Measurements from ENCODE around the gene FXYD7. TPM values are rescaled to one million over a fixed set of nuclear protein-coding genes. Genes with fewer than 3 reads are reported as not detected.

Gene FXYD7
- total RNA-seq, 1 experiment from 2014 or later, result 0.71 TPM

DNA sequence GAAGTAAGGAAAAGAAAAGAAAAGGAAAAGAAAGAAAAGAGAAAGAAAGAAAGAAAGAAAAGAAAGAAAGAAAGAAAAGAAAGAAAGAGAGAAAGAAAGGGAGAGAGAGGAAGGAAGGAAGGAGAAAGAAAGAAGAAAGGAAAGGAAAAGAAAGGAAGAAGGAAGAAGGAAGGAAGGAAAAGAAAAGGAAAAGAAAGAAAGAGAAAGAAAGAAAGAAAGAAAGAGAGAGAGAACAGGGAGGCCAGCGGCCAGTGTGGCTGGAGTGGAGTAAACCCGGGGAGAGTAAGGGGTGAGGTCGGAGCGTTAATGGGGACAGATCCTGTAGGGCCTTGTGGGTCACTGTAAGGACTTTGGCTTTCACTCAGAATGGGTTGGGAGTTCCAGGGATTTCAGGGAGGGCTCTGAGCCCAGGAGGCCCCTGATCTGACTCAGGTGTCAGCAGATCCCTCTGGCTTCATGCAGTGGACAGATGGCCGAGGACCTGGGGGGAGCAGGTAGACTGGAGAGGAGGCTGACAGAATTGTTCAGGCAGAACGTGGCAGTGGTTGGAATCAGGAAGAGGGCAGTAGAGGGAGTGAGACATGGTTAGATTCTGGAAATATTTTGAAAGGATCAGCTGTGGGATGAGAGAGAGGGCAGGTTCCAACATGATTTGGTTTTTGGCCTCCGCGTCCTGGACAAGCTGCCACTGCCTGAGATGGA is 47.2 kb upstream of the FXYD7 start:
- ChIA-PET RAD21 (ENCODE audit: low non-redundant PET in 1 of 2, low total read pairs in 2 of 2, uncharacterized antibody in 2 of 2, unreplicated experiment in 2 of 2) (no interaction called here), POLR2A (no interaction called here), CTCF (interaction anchor here (1.1 kb wide), 1 partner anchor 52 kb away, joined by 3 read pairs; no protein-coding TSS in a partner anchor)
- Histone ChIP-seq H3K9me2 (ENCODE audit: insufficient read depth) (no peaks in the 10 kb centered on the region), H3K9ac (ENCODE audit: low read length) (no peak overlapping the region), H3K36me3 (ENCODE audit: control insufficient read depth in 1 of 2, insufficient read depth in 2 of 2, low read length in 2 of 2) (no peaks in the 10 kb centered on the region), H3K4me2 (ENCODE audit: low read length) (no peak overlapping the region), H3K9me3 (ENCODE audit: control insufficient read depth in 1 of 2, insufficient read depth in 1 of 2, low read depth in 1 of 2, low read length in 2 of 2) (no peaks in the 10 kb centered on the region), H3K27ac (ENCODE audit: low read depth, low read length) (no peak overlapping the region), H4K20me1 (ENCODE audit: insufficient read depth) (no peaks in the 10 kb centered on the region), H3K4me1 (ENCODE audit: control insufficient read depth in 1 of 2, insufficient read depth in 2 of 2, low read length in 2 of 2) (peaks cover 0 to 3% of the 10 kb centered on the region in 2 experiments; a peak in 2 of 4 replicates), H3K27me3 (ENCODE audit: insufficient read depth, low read length) (no peaks in the 10 kb centered on the region), H3K79me2 (ENCODE audit: insufficient read depth, low read length) (no peaks in the 10 kb centered on the region), H2AFZ (ENCODE audit: low read depth, low read length, poor library complexity, severe bottlenecking) (no peak overlapping the region), H3K4me3 (replicated peaks in 1 of 2; ENCODE audit: low read depth in 1 of 2, low read length in 2 of 2) (no peak overlapping the region)
- ATAC-seq, result peak; percentile 49
- intact Hi-C loops (cut with micrococcal nuclease), result no loop called here
- BruUV-seq (replicated peaks), result no TSS peak
- TF ChIP-seq, protein P1, sequence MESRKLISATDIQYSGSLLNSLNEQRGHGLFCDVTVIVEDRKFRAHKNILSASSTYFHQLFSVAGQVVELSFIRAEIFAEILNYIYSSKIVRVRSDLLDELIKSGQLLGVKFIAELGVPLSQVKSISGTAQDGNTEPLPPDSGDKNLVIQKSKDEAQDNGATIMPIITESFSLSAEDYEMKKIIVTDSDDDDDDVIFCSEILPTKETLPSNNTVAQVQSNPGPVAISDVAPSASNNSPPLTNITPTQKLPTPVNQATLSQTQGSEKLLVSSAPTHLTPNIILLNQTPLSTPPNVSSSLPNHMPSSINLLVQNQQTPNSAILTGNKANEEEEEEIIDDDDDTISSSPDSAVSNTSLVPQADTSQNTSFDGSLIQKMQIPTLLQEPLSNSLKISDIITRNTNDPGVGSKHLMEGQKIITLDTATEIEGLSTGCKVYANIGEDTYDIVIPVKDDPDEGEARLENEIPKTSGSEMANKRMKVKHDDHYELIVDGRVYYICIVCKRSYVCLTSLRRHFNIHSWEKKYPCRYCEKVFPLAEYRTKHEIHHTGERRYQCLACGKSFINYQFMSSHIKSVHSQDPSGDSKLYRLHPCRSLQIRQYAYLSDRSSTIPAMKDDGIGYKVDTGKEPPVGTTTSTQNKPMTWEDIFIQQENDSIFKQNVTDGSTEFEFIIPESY (IDR thresholded peaks at IDR 0.05; ENCODE audit: extremely low read depth, insufficient replicate concordance, low read length), result no peak
- TF ChIP-seq SRF (IDR thresholded peaks at IDR 0.05; ENCODE audit: low read depth), result no peak
- no peak for TF ChIP-seq CTCF (IDR thresholded peaks at IDR 0.05 in 2 of 3, conservative IDR thresholded peaks at IDR 0.05 in 1 of 3; ENCODE audit: borderline replicate concordance in 1 of 3, insufficient read depth in 1 of 3, low read depth in 2 of 3, low read length in 2 of 3)
- no peak for TF ChIP-seq SP1 (IDR thresholded peaks at IDR 0.05; ENCODE audit: low read depth)
- no peak for TF ChIP-seq ELF1 (IDR thresholded peaks at IDR 0.05; ENCODE audit: borderline replicate concordance, low read depth)
- no peak for TF ChIP-seq EGR1 (IDR thresholded peaks at IDR 0.05; ENCODE audit: low read depth)
- no peak for TF ChIP-seq ZNF274 (IDR thresholded peaks at IDR 0.05; ENCODE audit: low read depth, low read length)
- no peak for TF ChIP-seq TCF7L2 (IDR thresholded peaks at IDR 0.05; ENCODE audit: borderline replicate concordance, extremely low read depth, insufficient read depth, insufficient read length)
- TF ChIP-seq FOSL1 (IDR thresholded peaks at IDR 0.05; ENCODE audit: low read depth), result no peak
- no peak for DNase-seq (ENCODE audit: low read depth, low spot score)

Data from HCT116 (cell line).